HL-60/S4 treated with retinoic acid at 250 ng/mL for 4 days and 3 days (cell line): ENCODE measurements around the gene HDDC3.
"Not testable (repeated sequence)": the region's sequence is repeated elsewhere in the genome, so short reads cannot be mapped to it uniquely, and the experiment has no call there.

Experiments
- in situ Hi-C: fragments of 300-500 bp; cut with MboI; formaldehyde crosslinking; loops from 2 replicates; pipeline ENCODE4 v1.7.0; 2022; ENCODE audit warnings: low sequenced_read_pairs

The HDDC3 gene

DNA sequence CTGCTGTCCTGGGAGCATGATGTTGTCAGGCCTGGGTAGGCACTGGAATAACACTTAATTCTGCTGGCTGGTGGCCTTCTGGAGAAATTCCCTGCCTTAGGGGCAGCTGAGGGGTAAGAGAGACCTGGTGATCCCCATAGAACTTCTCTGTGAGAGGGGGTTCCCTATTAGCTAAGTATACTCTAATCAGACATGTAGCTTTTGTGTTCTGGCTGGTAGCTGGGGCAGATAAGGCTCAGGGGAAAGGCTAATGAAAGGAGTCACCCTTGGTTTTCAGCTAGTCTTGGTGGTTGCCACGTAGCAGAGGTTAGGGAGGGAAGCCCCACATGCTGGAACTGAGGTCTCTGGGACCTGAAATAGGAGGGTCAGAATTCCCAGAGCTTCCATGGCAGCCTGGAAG is 952 bp upstream of the HDDC3 start:
- in situ Hi-C loops, result no loop called here

DNA sequence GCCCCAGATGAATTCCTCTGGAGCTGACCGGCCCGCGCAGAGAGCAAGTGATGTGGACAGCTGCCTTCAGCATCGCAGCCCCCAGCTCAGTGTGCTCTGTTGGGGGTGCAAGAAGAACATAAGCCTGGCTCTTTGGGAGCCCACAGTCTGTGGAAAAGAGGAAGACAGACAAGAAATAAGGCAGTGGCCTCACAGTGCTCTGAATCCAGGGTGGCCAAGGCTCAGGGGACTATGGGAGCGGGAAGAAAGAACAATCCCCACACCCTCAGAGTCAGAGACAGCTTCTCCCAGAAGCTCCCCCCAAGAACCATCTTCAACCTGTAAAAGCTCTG is 277 bp upstream of the HDDC3 start:
- in situ Hi-C loops, result no loop called here

DNA sequence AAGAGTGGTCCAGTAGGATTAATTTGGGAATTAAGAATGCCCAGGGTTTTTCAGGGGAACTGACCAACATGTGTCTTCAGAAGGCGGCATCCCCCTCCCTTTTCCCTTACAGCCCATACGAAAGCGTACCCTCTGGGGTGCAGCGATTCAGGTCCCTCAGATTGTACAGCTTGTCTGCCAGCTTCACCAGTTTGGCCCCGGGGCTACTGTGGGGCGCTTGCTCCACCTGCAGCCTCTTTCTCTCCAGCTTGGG is 848 bp downstream of the HDDC3 start:
- in situ Hi-C loops, result no loop called here

DNA sequence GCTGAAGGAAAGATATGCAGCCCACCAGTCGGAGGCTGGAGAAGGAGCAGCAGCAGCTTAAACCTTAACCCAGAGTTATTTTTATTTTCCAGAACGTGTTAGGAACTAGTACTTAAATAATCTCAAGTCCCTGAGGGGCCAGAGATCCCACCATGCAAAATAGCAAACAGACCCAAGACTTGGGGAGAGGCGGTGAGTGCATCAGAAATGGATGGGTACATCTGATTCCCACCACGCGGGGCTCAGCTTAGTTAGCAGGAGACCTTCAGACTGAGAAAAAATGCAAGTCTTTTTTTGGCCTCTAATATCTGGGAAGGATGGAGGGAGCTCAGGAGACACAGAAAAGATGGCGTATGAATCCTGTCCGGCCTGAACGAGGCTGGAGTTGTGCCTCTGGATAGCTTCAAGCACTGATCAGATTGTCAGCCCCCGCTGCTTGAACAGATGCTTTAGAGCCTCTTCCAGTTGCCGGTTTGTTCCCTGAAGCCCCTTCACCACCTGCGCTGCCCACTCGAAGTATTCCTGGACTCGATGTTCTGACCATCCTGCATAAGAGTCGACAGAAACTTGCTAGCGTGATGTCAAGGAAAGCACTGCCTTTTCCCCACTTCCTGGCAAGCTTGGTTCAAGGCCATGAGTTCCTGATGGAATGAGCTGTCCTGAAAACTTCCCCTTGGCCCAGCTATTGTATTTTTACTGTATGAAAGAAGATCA is 1.3 kb downstream of the HDDC3 start:
- in situ Hi-C loops, result no loop called here

DNA sequence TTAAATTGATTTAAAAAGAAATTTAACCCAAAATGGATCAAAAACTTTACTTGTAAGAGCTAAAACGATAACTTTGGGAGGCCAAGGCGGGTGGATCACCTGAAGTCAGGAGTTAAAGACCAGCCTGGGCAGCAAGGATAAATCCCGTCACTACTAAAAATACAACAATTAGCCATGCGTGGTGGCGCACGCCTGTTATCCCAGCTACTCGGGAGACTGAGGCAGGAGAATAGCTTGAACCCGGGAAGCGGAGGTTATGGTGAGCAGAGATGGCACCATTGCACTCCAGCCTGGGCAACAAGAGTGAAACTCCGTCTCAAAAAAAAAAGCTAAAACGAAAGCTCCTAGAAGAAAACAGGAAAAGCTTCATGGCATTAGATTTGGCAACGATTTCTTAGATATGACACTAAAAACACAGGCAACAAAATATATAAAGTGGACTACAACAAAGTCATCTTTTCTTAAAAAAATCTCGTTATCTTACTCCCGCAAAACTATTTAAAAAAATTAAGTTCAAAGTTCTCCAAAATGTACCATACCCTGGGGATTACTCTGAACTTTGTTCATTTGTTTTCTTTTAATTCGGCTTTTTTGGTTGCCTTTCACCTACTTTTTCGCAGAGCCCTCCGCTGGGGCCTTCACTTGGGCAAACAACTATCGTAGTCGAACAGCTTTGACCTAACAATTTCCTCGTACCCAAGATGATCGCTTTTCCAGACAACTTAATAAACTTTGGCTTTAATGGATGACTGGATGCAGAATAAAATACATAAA is 2.9 kb downstream of the HDDC3 start:
- in situ Hi-C loops, result no loop called here

DNA sequence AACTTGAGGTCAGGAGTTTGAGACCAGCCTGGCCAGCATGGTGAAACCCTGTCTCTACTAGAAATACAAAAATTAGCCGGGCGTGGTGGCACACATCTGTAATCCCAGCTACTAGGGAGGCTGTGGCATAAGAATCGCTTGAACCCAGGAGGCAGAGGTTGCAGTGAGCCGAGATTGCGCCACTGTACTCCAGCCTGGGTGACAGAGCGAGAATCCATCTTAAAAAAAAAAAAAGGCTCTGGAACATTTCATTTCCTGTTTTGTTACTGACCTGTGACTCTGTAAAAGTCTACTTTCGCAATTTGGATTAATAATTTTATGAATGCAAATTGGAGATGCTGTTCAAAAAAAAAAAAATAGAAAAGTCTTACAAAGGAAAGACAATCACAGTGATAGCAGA is 4.2 kb downstream of the HDDC3 start:
- in situ Hi-C loops, result not testable (repeated sequence)

DNA sequence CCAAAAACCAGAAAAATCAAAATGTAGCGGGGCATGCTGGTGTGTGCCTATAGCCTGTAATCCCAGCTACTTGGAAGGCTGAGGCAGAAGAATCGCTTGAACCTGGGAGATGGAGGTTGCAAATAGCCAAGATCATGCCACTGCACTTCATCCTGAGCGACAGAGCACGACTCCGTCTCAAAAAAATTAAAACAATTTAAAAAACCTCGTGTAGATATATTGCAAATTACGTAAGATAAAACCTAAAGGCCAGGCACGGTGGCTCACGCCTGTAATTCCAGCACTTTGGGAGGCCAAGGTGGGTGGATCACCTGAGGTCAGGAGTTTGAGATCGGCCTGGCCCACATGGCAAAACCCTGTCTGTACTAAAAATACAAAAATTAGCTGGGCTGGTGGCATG is 5.6 kb downstream of the HDDC3 start:
- in situ Hi-C loops, result not testable (repeated sequence)

DNA sequence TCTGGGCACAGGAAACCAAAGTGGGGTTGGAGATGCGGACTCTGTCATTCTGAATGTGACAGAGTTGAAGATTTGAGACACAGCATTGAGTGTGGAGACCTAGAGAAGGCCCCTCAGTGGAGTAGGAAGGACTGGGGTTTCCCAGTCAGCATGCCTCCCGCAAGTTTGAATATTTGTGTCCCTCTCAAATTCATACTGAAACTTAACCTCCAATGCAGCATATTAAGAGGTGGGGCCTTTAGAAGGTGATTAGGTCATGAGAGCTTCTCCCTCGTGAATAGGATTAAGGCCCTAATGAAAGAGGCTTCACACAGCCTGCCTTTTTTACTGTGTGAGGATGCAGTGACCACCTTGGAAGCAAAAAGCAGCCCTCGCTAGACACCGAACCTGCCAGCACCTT is 8.0 kb downstream of the HDDC3 start:
- in situ Hi-C loops, result no loop called here

DNA sequence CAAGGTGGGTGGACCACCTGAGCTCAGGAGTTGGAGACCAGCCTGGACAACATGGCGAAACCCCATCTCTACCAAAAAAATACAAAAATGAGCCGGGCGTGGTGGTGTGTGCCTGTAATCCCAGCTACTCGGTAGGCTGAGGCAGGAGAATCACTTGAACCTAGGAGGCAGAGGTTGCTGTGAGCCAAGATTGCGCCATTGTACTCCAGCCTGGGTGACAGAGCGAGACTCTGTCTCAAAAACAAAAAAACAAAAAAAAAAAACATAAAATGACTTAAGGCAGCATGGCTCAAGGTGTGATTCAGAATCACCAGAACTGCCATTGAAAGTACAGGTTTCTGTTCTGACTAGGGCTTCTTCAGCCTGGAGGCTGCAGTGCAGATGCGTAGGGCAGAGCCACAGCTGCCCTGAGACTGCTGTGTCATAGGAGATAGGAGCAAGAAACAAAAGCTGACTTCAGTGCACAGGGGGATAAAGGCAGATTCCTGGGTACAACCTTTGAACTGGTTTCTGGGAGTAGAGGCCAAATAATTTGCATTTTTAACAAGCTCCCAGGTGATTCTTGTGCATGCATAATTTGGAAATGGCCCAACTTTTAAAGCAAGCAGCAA is 9.5 kb downstream of the HDDC3 start:
- in situ Hi-C loops, result not testable (repeated sequence)

DNA sequence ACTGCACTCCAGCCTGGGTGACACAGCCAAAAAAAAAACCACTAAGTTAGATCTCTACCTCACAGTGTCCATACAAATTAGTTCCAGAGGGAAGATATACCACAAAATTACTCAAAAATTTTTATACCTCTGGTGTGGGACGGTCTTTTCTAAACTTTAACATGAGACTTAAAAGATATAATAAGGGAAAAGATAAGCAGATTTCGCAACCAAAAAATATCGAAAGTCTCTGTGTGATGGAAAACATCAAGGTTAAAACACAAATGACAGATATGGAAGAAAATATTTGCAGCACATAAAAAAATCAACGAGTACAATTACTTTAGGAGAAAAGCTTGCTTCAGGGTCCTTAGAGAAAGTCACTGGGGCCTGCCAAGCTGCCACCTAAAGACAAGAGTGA is 10.5 kb downstream of the HDDC3 start:
- in situ Hi-C loops, result no loop called here

DNA sequence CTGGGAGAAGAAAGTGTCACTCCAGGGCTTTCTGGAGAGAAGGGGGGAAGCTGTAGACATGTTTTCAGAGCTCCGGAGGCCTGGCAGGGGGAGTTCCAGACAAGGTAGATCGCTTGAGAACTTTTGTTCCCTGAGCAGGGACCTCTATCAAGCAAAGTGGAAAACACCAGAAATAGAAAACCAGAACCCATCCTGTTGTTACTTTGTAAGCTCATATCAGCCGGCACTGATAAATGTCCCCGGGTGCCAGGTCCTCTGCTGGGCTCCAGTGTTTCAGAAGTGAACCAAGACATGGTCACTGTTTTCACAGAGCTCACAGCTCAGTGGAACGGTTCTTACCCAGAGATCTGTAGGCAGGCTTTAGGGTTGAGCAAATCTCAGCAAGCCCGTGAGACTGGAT is 13.5 kb downstream of the HDDC3 start:
- in situ Hi-C loops, result no loop called here

DNA sequence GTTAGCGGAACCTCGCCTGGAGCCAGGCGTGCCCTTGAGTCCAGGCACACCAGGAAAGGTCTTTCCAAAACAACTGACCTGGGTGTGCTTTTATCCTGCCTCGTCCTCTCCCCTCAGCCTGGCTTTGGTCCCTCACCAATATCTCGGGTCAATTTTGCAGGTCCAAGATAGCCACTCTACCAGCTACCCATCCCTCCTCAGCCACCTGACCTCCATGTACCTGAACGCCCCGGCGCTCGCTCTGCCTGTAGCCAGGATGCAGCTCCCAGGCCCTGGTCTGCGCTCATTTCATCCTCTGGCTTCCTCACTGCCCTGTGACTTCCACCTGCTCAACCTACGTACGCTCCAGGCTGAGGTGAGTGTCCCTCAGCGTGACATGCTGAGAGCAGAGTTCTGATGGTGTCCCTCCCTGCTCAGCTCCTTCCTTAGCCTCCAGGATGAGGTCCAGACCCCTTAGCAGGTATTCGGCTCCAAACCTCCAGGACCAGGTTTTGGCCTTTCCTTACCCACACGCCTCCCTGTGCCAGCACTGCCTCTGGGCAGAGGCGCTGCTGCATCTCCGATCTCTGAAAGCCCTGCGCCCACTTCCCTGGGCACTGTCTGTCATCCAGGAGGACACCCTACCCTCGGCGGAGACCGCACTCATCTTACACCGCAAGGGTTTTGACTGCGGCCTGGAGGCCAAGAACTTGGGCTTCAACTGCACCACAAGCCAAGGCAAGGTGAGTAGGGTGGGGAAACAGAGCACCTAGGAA is 14.1 kb downstream of the HDDC3 start:
- in situ Hi-C loops, result no loop called here

DNA sequence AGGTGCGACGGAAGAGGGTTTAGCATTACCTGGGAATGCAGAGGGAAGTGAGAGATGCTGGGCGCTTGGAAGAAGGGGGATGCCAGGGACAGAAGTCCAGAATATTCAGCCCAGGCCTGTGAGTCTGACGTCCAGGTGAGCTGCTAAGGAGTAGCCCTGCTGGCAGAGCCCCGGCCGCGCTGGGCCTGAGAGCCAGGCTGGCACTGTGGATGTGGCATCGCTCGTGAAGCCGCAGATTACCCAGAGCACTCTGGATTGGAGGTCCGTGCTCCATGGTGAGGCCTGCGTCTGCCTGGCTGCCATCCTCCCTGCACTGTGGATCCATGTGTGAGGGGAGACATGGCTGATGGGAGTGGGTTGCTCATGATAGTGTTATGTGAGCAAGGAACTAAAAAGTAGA is 14.8 kb downstream of the HDDC3 start:
- in situ Hi-C loops, result no loop called here

DNA sequence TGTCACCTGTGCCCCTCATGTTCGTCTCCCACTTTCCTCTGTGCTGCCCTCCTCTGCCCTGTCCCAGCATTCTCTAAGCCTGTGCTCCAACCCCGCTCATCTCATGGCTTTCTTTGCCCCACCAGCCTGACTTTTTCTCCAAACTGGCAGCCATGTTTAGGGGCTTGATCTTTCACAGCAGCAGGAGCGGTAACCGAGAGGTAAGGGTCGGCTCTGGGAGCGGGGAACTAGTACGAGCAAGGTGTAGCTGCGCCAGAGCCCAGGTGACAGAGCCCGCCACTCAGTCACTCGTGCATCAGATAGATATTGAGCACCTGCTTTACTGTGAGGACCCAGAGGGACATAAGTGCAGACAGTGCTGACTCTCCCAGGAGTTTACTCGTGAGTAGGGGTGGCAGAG is 15.9 kb downstream of the HDDC3 start:
- in situ Hi-C loops, result no loop called here

DNA sequence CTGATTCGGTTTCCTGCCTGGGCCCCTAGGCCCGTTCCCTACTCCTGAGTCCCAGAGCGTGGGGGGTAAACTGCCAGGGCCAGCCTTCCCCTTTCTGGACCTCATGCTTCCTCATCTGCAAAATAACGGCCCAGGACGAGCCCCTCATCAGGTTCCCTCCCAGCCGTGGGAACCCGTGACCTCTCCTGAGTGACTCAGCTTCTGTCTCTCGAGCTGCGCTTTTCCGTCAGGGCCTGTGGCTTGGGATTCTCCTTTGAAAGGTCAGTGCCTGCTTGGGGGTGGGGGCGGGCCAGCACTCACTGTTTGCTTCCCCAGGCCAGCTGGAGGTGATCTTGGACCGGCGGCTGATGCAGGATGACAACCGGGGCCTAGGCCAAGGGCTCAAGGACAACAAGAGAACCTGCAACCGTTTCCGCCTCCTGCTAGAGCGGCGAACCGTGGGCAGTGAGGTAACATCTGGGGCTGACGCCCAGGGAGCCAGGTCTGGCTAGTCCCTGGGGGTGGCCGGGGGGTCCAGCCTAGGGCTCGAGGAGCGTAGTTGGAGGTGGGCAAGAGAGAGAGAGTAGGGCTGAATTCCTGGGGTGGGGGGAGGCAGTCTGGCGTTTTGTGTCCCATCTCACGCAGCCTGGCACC is 16.4 kb downstream of the HDDC3 start:
- in situ Hi-C loops, result no loop called here

DNA sequence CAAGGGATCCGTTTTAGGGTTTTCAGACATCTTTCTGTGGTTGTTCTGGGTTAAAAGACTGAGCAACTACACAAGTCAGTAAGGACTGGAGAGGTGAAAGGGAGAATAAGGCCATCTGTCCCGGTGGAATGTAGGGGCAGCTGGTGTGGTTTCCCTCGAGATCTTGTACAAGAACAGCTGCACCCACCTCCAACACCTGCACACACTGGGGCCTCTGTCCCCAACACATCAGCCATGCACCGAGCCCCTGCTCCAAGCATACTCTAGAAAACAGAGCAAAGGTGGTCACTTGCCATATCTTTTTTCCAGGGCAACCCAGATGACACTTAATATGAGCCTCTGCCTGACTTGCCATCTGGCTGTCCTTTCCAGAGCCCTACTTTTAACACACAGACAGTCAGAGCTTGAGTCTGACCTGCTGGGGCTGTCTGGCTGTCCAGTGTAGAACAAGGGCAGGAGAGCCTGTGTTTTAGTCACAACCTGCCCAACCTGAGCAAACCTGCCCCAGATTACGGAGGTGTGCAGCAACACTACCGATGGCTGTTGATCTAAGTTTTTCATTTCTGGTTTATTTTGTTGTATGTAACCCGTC is 17.0 kb downstream of the HDDC3 start:
- in situ Hi-C loops, result no loop called here

DNA sequence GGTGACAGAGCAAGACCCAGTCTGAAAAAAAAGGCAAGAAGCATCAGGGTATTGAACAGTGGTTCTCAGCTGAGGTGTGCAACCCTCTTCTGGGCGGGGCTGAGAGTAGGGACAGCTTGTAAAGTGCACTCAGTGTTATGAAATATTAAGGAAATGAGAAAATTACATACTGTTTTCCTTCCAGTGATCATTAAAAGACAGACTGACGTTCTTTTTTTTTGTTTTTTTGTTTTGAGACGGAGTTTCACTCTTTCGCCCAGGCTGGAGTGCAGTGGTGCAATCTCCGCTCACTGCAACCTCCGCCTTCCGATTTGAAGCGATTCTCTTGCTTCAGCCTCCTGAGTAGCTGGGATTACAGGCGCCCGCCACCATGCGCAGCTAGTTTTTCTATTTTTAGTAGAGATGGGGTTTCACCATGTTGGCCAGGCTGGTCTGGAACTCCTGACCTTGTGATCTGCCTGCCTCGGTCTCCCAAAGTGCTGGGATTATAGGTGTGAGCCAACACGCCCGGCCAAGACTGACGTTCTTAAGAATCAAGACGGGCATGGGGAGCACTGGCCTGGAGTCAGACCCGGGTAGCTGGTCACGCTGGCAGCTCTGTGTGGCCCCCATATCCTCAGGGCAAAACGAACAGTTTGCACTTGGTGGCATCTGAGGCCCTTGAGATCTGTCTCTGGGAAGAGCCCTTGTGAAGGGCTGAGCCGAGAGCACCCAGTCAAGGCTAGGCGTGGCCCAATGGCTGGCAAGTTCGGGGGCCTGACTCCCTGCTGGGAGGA is 17.9 kb downstream of the HDDC3 start:
- in situ Hi-C loops, result no loop called here

DNA sequence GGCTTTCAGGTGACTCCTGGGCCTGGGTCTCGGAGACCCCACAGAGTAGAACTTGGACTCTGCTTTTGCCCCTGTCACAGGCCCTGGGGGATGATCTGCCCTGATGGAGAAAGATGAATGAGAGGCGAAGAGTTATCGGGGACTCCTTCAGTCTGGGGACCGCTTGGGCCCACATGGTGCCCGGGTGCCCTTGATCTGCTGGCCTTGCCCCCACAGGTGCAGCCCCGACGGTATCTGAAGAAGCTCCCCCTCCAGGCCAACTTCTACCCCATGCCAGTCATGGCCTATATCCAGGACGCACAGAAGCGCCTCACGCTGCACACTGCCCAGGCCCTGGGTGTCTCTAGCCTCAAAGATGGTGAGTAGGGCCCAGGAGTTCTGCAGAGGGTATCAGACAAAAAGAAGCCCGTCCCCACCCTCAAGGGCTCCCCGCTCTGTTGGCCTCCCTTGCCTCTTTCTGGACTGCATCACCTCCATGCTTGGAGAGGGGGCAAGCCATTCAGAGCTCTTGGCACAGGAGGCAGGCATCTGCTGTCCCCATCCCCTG is 18.9 kb downstream of the HDDC3 start:
- in situ Hi-C loops, result no loop called here

DNA sequence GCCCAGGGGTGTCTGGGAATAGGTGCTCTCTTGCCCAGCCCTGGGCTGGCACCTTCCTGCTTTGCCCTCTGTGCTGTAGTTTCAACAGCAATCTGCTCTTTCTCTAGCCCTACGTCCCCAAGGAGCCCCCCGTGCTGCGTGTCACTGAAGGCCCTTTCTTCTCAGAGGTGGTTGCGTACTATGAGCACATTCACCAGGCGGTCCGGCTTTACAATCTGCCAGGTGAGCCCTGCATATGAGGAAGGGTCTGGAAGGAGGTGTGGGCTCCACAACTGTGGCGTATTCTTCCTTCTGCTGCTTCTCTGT is 19.6 kb downstream of the HDDC3 start:
- in situ Hi-C loops, result no loop called here
